Panc1 (cell line): ENCODE data around the gene ETNK1.

Experiments used
- CTCF ChIP-seq: fragments of 450-650 bp; IDR thresholded peaks from 2 replicates; pipeline ENCODE4 v1.5.1; 2017; ENCODE audit warnings: mild to moderate bottlenecking
- POLR2AphosphoS5 ChIP-seq: IDR thresholded peaks from 2 replicates; pipeline ENCODE4 v1.6.1; 2012; ENCODE audit warnings: mild to moderate bottlenecking, low read depth, low read length, moderate library complexity

- TF ChIP-seq POLR2AphosphoS5: no peak
- TF ChIP-seq CTCF: no peak
Observed at GRCh38 chr12:22729957-22730443, 105.0 kb downstream of the ETNK1 start.
